HepG2 (cell line): Measurements from ENCODE around the gene SLC28A1. TPM values are rescaled to one million over a fixed set of nuclear protein-coding genes. Genes with fewer than 3 reads are reported as not detected.
A peak's percentile ranks its signal among the peaks of the same experiment; 100 is the strongest.

Source experiments
- ARNTL ChIP-seq: sonication (generic); formaldehyde crosslinking; IDR thresholded peaks from 2 replicates; pipeline ENCODE4 v1.4.0; 2020; ENCODE audit warnings: mild to moderate bottlenecking, missing genetic modification reagents
- FOXJ3 ChIP-seq: sonication (generic); formaldehyde crosslinking; IDR thresholded peaks from 2 replicates; pipeline ENCODE4 v1.4.0; 2020; ENCODE audit warnings: missing genetic modification reagents, mild to moderate bottlenecking, borderline replicate concordance
- ISX ChIP-seq: sonication (generic); formaldehyde crosslinking; conservative IDR thresholded peaks from 2 replicates; pipeline ENCODE4 v1.5.0; 2020; ENCODE audit warnings: missing genetic modification reagents
- KLF16 ChIP-seq, 2 experiments: sonication (generic) in 1 of 2; formaldehyde crosslinking in 1 of 2; IDR thresholded peaks; 2 replicates each; pipeline versions ENCODE4 v1.6.1 to v1.8.0; 2016 to 2023; ENCODE audit warnings: missing genetic modification reagents in 2 of 2, missing compliant biosample characterization in 1 of 2
- NFE2 ChIP-seq: sonication (generic); formaldehyde crosslinking; IDR thresholded peaks from 2 replicates; pipeline ENCODE4 v1.4.0; 2020; ENCODE audit warnings: missing genetic modification reagents
- RBM22 ChIP-seq: fragments of 200-400 bp; formaldehyde crosslinking; optimal IDR thresholded peaks from 2 replicates; pipeline ENCODE3; 2017; ENCODE audit warnings: mild to moderate bottlenecking, low read length, moderate library complexity
- SALL2 ChIP-seq: sonication (generic); formaldehyde crosslinking; IDR thresholded peaks from 2 replicates; pipeline ENCODE4 v1.8.1; 2023; ENCODE audit warnings: mild to moderate bottlenecking, missing genetic modification reagents, inconsistent platforms
- YEATS2 ChIP-seq: sonication (generic); formaldehyde crosslinking; IDR thresholded peaks from 2 replicates; pipeline ENCODE4 v1.4.0; 2020; ENCODE audit warnings: missing genetic modification reagents, borderline replicate concordance
- ZNF20 ChIP-seq: sonication (generic); formaldehyde crosslinking; IDR thresholded peaks from 2 replicates; pipeline ENCODE4 v1.4.0; 2020; ENCODE audit warnings: mild to moderate bottlenecking, moderate library complexity, missing genetic modification reagents
- ZNF569 ChIP-seq: sonication (generic); formaldehyde crosslinking; IDR thresholded peaks from 2 replicates; pipeline ENCODE4 v1.5.0; 2020; ENCODE audit warnings: mild to moderate bottlenecking, missing genetic modification reagents, moderate library complexity, borderline replicate concordance
- polyA plus RNA-seq, 8 experiments: library from polyadenylated mRNA; depleted of rRNA in 3 of 8; stranded (reverse) in 7 of 8; unstranded in 1 of 8; fragments of >200 nt; fragmentation: Illumina TruSeq in 4 of 8; extraction: Trizol in 4 of 8; gene quantifications; 2 replicates each; pipeline versions ENCODE4 v1.2.1 to v1.2.3, GENCODE V29; 2011 to 2016; ENCODE audit warnings: low read depth in 4 of 8, missing spikeins in 1 of 8, mixed read lengths in 1 of 8; ENCODE audit not compliant: insufficient read depth in 1 of 8
- total RNA-seq, 5 experiments: library from RNA; depleted of rRNA; stranded (reverse); fragments of >200 nt; fragmentation: Illumina TruSeq; extraction: Trizol; gene quantifications; 2 replicates each; pipeline ENCODE4 v1.2.3, GENCODE V29; 2016; ENCODE audit warnings: low read depth in 1 of 5
- TF ChIP-seq, protein P1 (sequence below): sonication (generic); formaldehyde crosslinking; IDR thresholded peaks from 2 replicates; pipeline ENCODE4 v1.8.0; 2022; ENCODE audit warnings: mild to moderate bottlenecking, missing genetic modification reagents; ENCODE audit not compliant: insufficient replicate concordance
- TF ChIP-seq, protein P2 (sequence below): sonication (generic); formaldehyde crosslinking; conservative IDR thresholded peaks from 2 replicates; pipeline ENCODE4 v1.4.0; 2020; ENCODE audit warnings: missing genetic modification reagents
- TF ChIP-seq, protein P3 (sequence below): sonication (generic); formaldehyde crosslinking; IDR thresholded peaks from 2 replicates; pipeline ENCODE4 v1.4.0; 2020; ENCODE audit warnings: missing genetic modification reagents, borderline replicate concordance
- TF ChIP-seq, protein P4 (sequence below), 2 experiments: sonication (generic) in 1 of 2; formaldehyde crosslinking in 1 of 2; IDR thresholded peaks; 2 replicates each; pipeline versions ENCODE4 v1.4.0 to v1.6.1; 2018 to 2020; ENCODE audit warnings: missing genetic modification reagents in 2 of 2, borderline replicate concordance in 1 of 2, low read depth in 1 of 2, mild to moderate bottlenecking in 1 of 2, missing biosample characterization in 1 of 2
- TF ChIP-seq, protein P5 (sequence below): sonication (generic); formaldehyde crosslinking; IDR thresholded peaks from 2 replicates; pipeline ENCODE4 v1.8.1; 2023; ENCODE audit warnings: missing genetic modification reagents, mild to moderate bottlenecking, borderline replicate concordance

Gene SLC28A1
- total and polyA plus RNA-seq, 2 of the 13 experiments (the other 11 are each of a cell fraction or from before 2014, with no cell fraction given), result 0.31 to 5.8 TPM

DNA sequence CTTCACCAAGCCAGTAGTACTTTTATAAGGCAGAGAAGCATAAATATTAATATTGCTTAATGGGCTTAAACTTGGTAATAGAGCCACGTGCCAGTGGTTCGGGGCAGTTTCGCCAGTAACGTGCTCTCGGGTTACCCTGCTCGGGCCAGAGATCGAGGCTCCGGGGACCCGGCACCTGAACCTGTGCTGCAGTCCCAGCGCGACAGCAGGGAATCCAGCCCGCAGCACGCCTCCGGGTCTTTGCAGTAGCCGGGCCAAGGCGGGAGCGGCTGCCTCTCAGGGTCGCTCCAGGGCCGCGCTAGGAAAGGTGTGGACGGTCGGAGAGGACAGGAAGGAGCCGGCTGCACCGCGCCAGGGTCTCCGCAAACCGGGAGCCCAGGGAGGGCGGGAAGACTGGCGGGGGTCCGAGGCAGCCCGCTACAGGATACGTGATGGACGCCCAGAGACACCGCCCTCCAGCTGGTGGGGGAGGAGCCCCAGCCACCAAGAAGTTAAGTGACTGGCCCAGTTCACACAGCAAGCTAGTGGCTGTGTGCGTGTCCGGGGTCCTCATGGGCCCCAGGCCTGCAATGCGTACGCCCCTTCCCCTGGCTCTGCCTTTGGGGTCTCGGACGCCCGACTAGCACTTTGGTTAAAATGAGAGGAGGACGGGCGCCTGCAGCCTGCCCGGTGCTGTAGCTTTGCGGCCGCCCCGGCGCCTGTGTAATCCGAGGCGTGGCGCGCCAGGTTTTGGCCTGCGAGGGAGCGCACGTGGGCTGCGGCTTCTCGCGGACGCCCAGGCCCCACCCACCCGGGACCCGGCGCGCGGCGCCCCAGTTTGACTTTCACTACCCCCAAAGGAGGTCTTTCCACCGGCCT lies 96.0 kb downstream of the SLC28A1 start (continued):
- TF ChIP-seq, protein P1, sequence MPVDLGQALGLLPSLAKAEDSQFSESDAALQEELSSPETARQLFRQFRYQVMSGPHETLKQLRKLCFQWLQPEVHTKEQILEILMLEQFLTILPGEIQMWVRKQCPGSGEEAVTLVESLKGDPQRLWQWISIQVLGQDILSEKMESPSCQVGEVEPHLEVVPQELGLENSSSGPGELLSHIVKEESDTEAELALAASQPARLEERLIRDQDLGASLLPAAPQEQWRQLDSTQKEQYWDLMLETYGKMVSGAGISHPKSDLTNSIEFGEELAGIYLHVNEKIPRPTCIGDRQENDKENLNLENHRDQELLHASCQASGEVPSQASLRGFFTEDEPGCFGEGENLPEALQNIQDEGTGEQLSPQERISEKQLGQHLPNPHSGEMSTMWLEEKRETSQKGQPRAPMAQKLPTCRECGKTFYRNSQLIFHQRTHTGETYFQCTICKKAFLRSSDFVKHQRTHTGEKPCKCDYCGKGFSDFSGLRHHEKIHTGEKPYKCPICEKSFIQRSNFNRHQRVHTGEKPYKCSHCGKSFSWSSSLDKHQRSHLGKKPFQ, result peak; percentile 90
- TF ChIP-seq ISX (CRISPR knock-in tag), result no peak
- TF ChIP-seq FOXJ3 (CRISPR knock-in tag), result no peak
- TF ChIP-seq, protein P2, sequence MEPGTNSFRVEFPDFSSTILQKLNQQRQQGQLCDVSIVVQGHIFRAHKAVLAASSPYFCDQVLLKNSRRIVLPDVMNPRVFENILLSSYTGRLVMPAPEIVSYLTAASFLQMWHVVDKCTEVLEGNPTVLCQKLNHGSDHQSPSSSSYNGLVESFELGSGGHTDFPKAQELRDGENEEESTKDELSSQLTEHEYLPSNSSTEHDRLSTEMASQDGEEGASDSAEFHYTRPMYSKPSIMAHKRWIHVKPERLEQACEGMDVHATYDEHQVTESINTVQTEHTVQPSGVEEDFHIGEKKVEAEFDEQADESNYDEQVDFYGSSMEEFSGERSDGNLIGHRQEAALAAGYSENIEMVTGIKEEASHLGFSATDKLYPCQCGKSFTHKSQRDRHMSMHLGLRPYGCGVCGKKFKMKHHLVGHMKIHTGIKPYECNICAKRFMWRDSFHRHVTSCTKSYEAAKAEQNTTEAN (CRISPR knock-in tag), result no peak
- 0 out of 2 replicates have a peak, but pooled peaks have one; percentile 37 for TF ChIP-seq YEATS2 (CRISPR knock-in tag)
- peak; percentile 50; the same call in 1 of the 2 replicates for TF ChIP-seq SALL2 (CRISPR knock-in tag)
- TF ChIP-seq, protein P3, sequence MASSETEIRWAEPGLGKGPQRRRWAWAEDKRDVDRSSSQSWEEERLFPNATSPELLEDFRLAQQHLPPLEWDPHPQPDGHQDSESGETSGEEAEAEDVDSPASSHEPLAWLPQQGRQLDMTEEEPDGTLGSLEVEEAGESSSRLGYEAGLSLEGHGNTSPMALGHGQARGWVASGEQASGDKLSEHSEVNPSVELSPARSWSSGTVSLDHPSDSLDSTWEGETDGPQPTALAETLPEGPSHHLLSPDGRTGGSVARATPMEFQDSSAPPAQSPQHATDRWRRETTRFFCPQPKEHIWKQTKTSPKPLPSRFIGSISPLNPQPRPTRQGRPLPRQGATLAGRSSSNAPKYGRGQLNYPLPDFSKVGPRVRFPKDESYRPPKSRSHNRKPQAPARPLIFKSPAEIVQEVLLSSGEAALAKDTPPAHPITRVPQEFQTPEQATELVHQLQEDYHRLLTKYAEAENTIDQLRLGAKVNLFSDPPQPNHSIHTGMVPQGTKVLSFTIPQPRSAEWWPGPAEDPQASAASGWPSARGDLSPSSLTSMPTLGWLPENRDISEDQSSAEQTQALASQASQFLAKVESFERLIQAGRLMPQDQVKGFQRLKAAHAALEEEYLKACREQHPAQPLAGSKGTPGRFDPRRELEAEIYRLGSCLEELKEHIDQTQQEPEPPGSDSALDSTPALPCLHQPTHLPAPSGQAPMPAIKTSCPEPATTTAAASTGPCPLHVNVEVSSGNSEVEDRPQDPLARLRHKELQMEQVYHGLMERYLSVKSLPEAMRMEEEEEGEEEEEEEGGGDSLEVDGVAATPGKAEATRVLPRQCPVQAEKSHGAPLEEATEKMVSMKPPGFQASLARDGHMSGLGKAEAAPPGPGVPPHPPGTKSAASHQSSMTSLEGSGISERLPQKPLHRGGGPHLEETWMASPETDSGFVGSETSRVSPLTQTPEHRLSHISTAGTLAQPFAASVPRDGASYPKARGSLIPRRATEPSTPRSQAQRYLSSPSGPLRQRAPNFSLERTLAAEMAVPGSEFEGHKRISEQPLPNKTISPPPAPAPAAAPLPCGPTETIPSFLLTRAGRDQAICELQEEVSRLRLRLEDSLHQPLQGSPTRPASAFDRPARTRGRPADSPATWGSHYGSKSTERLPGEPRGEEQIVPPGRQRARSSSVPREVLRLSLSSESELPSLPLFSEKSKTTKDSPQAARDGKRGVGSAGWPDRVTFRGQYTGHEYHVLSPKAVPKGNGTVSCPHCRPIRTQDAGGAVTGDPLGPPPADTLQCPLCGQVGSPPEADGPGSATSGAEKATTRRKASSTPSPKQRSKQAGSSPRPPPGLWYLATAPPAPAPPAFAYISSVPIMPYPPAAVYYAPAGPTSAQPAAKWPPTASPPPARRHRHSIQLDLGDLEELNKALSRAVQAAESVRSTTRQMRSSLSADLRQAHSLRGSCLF, result 0 out of 2 replicates have a peak, but pooled peaks have one; percentile 42
- TF ChIP-seq, protein P4, sequence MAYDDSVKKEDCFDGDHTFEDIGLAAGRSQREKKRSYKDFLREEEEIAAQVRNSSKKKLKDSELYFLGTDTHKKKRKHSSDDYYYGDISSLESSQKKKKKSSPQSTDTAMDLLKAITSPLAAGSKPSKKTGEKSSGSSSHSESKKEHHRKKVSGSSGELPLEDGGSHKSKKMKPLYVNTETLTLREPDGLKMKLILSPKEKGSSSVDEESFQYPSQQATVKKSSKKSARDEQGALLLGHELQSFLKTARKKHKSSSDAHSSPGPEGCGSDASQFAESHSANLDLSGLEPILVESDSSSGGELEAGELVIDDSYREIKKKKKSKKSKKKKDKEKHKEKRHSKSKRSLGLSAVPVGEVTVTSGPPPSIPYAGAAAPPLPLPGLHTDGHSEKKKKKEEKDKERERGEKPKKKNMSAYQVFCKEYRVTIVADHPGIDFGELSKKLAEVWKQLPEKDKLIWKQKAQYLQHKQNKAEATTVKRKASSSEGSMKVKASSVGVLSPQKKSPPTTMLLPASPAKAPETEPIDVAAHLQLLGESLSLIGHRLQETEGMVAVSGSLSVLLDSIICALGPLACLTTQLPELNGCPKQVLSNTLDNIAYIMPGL (CRISPR knock-in tag; IDR thresholded peaks at IDR 0.05; ENCODE audit: borderline replicate concordance in 1 of 2, low read depth in 1 of 2), result peak; percentile 64 to 78; a peak in 2 of 4 replicates
- TF ChIP-seq ARNTL (CRISPR knock-in tag), result peak; percentile 56; the same call in 1 of the 2 replicates
- TF ChIP-seq RBM22, result peak; percentile 7
- no peak for TF ChIP-seq ZNF569 (CRISPR knock-in tag)
- peak in 1 of 2 experiments; percentile 66; a peak in 2 of 4 replicates for TF ChIP-seq KLF16 (CRISPR knock-in tag; IDR thresholded peaks at IDR 0.05)
- TF ChIP-seq ZNF20 (CRISPR knock-in tag), result no peak
- TF ChIP-seq NFE2 (CRISPR knock-in tag), result no peak
- TF ChIP-seq, protein P5, sequence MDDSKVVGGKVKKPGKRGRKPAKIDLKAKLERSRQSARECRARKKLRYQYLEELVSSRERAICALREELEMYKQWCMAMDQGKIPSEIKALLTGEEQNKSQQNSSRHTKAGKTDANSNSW (CRISPR knock-in tag), result no peak
